GM21447 (cell line): ENCODE measurements around the gene TRIM24.
"Not testable (repeated sequence)": the region's sequence is repeated elsewhere in the genome, so short reads cannot be mapped to it uniquely, and the experiment has no call there.

Source experiments
- ATAC-seq: cut with Tn5 transposase; IDR thresholded peaks from one replicate; pipeline ENCODE4 v1.9.1; 2021; ENCODE audit not compliant: unreplicated experiment

The TRIM24 gene

DNA sequence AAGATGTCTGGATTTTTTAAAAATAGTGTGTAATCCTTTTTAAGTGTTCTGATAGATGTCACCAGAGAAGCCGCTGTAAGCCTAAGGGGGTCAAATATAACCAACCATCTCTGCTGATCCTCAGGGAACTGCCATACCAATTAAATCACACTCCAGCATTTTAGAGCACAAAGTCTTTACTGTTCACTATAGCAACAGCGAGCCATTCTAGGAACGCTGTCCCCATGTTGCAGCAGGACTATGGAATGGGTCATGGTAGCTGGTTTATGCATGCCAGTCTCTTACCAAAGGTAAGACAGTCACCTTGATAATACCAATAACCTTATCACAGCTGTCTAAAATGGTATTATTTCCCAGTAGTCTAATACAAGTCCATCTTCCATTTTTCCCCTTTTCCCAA lies 33.5 kb downstream of the TRIM24 start:
- no peak for ATAC-seq

DNA sequence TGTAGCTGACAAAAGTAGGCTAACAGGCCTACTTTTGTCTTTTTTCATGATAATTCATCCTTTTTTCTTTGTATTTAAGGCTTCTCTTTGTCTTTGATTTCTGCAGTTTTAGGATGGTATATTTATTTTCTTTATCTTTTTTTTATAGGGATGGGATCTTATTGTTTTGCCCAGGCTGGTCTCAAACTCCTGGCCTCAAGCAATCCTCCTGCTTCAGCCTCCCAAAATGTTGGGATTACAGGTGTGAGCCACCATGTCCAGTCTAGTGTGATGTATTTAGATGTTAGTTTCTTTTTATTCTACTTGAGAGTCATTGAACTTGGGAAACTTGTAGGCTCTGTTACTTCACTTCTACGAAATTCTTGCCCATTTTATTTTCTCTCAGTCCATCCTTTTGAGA lies 35.4 kb downstream of the TRIM24 start:
- no peak for ATAC-seq

DNA sequence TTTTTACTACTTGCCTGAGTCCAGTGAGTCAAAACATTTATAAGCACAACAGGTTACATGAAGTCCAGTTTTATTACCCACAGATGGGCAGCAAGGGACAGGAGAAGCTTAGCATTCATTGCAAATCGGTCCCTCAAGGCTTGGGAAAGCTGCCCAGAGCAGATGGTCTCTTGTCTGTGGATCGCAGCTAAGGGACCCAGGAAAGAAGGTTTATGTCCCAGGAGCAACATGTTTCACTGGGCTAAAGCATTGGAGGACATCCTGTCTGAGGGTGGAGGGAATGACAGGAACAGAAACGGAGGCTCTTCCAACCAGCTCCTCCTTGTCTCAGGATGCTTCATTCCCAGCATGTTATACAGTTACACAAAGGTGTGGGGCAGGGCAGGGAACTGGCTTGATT lies 39.3 kb downstream of the TRIM24 start:
- ATAC-seq = no peak

DNA sequence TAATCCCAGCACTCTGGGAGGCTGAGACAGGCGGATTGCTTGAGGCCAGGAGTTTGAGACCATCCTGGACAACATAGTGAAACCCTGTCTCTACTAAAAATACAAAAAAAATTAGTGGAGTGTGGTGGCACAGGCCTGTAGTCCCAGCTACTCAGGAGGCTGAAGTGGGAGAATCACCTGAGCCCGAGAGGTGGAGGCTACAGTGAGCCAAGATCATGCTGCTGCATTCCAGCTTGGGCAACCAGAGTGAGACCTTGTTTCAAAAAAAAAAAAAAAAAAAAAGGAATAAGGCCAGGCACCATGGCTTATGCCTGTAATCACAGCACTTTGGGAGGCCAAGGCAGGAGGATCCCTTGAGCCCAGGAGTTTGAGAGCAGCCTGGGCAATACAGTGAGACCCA lies 40.2 kb downstream of the TRIM24 start:
- not testable (repeated sequence) for ATAC-seq

DNA sequence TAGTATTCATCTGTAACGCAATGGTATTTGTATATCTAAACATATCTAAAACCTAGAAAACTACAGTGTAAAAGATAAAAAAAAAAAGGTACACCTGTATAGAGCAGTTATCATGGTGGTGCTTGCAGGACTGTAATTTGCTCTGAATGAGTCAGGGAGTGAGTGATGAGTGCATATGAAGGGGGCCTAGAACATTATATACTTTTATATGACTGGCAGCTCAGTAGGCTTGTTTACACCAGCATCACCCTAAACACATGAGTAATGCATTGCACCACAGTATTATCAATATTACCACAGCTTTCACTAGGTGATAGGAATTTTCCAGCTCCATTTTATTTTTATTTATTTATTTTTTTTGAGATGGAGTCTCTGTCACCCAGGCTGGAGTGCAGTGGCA lies 40.8 kb downstream of the TRIM24 start:
- no peak for ATAC-seq

DNA sequence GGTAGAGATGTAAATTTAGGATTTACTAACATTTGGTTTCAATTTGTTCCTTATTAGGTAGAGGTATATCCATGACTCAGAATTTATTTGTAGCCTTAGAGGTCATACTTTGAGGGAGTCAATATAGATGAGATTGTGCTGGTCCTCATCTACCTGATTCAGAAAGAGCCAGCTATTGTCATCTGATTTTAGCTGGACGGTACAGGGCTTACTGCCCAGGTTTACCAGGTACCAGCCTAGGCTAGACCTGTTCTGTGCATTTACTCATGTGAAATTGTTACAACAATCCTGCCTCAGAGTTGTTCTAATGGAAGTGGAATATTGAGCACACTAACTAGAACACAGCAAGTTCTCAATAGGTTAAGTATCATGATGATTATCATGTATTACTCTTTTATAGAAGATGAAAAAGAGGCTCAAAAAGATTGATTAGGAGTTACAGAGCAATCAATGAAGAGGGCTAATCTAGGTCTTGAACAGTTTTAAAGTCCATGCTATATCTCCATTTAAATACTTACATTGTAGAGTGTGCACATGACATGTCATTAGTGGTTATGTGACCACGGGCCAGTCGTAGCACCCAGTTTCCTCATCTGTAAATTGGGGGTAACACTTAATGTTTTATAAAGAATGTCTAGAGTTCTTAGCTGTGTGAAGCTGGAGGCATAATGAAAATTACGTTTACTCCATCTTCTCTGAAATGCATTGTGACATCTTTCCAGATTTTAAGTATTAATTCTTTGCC lies 42.1 kb downstream of the TRIM24 start:
- no peak for ATAC-seq

DNA sequence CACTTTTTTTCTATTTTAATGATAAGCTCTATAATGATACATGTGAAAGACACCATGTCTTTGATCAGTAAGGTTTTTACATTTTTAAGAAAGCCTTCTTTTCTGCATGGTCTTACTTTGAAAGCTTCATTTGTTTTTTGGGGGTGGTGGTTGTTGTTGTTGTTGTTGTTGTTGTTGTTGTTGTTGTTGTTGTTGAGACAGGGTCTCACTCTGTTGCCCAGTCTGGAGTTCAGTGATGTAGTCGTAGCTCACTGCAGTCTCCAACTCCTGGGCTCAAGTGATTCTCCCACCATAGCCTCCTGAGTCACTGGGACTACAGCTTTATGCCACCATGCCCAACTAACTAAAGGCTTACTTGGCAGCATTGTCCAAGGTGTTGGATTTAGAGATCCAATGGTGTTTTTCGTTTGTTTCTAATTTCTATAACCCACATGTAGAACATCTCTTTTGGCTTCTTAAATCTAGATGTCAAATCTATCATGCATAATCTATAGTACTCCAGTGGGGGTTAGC lies 45.4 kb downstream of the TRIM24 start:
- ATAC-seq = no peak

DNA sequence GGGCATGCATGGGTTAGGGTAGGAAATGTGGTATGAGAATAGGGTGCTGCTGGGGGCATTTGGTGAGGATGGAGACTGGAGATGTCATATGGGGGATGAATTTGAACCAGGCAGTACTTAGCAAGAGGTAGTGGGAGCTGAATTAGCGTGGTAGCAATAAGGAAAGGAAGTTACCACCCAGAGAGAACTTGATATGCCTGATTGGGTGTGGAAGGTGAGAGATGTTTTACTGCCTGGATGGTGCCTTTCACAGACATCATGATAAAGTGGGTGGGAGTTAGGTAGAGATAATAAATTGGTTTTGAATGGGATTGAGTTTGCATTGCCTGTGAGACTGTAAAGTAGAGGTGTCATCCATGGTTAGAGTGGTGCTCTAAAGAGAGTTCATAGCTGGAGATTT lies 46.7 kb downstream of the TRIM24 start:
- ATAC-seq = no peak

DNA sequence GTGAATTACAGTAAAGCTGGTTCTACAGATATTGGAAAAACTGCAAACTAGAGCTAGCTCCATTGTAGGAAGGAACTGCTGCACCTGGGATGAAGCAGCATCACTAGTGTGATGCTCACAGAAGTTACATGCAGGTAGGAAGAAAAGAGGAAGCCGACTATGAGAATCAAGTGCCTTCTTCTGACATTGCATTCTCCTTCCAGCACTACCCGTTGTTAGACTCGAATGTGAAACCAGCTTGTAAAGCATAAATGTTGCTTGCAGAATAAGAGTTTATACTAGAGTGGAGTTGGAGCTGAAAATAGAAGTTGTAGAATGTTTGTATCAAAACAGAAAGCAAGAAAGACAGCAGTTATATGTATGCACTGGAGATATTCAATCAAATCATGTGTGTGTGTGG lies 49.9 kb downstream of the TRIM24 start:
- ATAC-seq = no peak

DNA sequence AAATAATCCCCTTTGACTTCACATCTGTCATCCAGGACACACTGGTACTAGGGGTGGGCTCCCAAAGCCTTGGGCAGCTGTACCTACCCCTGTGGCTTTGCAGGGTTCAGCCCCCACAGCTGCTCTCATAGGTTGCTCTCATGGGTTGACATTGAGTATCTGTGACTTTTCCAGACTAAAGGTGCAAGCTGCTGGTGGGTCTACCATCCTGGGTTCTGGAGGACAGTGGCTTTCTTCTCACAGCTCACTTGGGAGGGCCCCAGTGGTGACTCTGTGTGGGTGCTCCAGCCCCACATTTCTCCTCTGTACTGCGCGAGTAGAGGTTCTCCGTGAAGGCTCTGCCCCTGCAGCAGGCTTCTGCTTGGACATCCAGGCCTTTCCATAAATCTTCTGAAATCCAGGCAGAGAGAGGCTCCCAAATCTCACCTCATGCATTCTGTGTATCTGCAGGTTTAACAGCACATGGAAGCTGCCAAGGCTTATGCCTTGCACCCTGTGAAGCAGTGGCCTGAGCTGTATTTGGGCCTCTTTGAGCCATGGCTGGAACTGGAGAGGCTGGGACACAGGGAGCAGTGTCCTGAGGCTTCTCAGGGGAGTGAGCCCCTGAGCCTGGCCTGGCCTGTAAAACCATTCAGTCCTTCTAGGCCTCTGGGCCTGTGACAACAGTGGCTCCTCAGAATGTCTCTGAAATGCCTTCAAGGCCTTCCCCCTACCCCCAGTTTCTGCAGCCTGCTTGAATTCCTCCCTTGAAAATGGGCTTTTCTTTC lies 52.2 kb downstream of the TRIM24 start:
- no peak for ATAC-seq

DNA sequence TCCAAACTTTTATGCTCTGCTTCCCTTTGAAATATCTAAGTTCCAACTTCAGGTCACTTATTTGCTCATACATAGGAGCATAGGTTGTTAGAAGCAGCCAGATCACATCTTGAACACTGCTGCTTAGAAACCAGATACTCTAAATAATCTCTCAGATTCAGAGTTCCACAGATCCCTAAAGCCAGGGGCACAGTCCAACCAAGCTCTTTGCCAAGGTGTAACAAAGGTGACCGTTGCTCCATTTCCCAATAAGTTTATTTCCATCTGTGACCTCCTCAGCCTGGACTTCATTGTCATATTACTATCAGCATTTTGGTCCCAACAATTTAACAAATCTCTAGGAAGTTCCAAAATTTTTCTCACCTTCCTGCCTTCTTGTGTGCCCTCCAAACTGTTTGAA lies 52.8 kb downstream of the TRIM24 start:
- no peak for ATAC-seq

DNA sequence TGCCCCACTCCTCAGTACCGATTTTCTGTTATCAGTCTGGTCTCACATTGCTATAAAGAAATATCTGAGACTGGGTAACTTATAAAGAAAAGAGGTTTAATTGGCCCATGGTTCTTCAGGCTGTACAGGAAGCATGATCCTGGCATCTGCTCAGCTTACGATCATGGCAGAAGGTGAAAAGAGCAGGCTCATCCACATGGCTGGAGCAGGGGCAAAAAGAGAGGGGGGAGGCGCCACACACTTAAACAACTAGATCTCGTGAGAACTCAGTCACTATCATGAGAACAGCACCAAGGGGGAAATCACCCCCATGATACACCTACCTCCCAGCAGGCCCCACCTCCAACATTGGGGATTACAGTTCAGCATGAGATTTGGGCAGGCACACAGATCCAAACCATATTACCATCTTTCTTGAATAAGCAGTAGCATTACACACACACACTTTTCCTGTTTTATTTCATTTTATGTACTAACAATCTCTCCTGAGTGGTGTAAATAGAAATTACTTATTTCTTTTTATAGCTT lies 53.3 kb downstream of the TRIM24 start:
- ATAC-seq = no peak

DNA sequence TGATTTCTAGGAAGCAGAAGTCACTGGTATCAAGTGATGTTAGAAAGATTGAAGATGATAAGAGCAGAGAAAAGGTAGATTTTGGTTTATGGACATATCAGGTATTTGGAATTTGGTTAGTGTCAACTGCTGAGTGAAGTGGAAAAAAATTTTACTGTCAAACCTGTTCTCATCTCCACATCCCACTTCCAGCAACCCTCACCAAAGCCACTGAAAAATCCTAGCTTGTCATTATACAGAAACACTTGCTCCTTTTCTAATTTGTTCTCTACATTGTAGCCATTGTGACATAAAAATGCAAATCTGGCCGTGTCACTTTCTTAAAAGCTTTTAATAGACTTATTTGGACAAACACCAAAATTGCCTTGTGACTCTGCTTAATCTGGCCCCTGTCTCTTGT lies 54.0 kb downstream of the TRIM24 start:
- no peak for ATAC-seq

DNA sequence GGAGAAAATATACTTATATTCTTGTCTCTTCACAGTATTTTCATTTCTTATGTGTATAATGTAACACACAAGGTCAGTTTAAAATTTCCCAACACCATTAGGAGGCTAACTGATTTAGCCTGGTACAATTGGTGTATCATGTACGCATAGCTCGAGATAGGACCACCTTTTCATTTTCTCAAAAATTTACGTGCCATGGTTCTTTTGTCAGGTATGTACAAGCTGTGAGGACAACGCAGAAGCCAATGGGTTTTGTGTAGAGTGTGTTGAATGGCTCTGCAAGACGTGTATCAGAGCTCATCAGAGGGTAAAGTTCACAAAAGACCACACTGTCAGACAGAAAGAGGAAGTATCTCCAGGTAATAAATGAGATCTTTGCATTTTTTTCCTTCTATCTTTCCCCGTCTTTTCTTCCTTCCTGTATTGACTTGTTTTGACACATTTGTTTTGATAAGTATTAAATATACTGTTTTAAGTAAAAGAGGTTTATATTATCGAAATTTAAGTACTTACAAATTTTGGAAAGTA lies 55.0 kb downstream of the TRIM24 start:
- ATAC-seq = no peak

DNA sequence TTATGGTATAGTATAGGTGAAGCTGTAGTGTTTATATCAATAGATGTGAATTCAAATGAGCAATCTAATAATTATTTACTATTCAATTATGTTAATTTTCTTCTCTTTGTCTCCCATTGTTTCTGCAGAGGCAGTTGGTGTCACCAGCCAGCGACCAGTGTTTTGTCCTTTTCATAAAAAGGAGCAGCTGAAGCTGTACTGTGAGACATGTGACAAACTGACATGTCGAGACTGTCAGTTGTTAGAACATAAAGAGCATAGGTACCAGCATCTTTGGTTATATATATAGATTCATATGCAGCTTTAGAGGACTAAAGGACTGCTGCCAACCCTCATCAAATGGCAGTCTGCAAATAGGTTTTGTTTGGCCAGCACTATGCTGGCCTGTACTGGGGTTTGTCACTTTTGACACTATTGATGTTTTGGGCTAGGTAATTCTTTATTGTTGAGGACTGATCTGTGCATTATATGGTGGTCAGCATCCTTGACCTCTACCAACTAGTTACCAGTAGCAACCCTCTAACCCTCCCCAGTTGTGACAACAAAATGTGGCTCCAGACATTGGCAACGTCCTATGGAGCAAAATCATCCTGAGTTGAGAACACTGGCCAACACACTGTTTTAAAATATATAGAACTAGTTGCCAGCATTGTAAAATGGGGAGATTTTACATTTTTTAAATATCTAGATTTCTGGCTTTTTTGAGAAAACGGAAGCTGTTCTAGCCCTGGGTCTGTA lies 59.2 kb downstream of the TRIM24 start:
- ATAC-seq = no peak

DNA sequence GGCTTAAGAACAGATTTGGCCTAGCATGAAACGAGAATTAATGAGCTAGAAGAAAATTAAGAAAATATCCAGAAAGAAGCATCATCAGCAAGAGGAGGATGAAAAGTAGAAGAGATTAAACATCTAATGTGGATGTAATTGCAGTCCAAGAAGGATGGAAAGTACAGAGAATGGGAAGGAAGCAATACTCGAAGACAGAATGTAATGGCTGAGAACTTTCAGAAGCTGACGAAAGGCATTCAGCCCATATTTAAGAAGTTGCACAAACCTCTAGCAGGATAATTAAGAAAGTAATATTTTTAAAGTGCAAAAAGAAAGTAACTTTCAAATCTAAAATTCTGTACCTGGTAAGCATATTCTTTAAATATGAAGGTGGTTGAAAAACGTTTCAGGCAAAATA lies 60.7 kb downstream of the TRIM24 start:
- ATAC-seq = no peak

DNA sequence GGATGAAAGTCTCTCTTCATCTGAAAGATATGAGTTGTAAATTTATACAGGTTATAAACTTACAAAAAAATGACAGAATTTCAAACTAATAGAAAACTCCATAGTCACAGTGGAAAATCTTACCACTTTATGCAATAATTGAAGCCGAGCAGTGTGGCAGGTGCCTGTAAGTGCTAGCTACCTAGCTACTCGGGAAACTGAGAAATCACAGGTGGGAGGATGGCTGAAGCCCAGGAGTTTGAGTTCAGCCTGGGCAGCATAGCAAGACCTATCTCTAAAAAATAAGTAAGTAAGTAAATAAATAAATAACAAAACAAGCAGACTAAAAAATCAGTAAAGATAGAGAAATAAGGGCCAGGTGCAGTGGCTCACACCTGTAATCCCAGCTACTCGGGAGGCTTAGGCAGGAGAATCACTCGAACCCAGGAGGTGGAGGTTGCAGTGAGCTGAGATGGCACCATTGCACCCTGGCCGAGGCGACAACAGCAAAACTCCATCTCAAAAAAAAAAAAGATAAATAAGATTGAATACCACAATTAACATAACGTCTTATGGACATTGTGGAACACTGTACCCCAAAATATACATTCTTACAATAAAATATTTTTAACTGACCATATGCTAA lies 61.9 kb downstream of the TRIM24 start:
- no peak for ATAC-seq

DNA sequence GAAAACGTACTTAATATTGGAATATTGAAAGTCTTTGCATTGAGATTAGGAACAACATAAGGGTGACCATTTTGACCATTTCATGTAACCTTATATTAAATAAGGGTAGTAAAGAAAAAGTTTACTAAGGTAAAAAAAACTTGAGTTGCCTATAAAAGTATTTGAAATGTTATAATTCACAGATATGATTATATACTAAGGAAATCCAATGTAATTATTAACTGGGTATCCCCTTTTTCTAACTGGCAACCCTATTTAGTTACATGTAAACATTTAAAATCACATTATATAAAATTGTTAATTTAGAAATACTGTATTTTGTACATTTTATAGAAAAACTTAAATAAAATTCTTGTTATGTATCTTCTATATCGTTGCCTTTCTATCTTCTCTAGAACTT lies 64.2 kb downstream of the TRIM24 start:
- ATAC-seq = no peak

DNA sequence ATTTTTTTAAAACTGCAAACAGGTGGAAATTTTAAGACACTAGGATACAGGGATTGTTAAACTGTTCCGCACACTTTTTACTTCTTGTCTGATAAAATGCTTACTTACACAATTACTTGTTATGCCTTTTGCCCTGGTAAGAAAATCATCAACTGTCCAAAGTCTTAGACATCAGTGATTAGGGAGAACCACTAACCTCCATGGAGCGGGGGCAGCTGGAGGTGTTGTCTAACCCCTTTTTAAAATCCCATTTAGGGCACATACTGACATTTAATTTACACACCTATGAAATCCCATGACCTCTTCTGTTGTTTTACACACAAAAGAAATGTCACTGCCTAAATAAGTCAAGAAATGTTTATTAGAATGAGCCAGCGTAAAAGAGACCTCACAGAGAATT lies 65.7 kb downstream of the TRIM24 start:
- ATAC-seq = no peak

DNA sequence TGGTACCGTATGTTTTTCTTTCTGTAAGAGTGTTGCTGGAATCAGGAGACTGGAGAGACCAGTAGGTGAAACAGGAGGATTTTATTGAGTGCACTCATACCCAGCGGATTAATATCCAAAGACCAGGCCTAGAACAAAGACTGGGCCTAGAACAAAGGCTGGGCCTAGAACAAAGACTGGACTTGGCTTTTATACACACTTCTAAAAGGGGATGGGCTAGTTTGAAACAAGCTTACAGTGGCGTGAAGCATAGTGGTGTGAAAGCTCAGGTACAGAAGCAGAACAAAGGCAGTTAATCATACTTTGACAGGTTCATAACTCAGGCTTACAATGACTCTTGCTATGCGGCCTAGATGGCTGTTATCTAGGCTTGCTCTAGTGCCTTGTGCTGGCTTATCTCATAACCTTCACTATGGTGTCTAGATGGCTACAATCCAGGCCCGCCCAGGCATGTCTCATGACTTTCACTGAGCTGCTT lies 67.7 kb downstream of the TRIM24 start:
- no peak for ATAC-seq

DNA sequence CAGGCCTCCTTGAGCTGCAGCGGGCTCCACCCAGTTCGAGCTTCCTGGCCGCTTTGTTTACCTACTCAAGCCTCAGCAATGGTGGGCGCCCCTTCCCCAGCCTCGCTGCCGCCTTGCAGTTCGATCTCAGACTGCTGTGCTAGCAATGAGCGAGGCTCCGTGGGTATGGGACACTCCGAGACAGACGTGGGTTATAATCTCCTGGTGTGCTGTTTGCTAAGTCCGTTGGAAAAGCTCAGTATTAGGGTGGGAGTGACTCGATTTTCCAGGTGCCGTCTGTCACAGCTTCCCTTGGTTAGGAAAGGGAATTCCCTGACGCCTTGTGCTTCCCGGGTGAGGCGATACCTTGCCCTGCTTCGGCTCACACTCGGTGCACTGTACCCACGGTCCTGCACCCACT lies 76.8 kb downstream of the TRIM24 start:
- not testable (repeated sequence) for ATAC-seq
